H1 (cell line): ENCODE data around the gene MIPOL1. TPM values are rescaled to one million over a fixed set of nuclear protein-coding genes. Genes with fewer than 3 reads are reported as not detected.

Experiments used
- CTCF ChIA-PET: fragments of 300-600 bp; sonication (Branson Sonifier 250); formaldehyde crosslinking; loops from one replicate; lab custom pipeline; 2021; ENCODE audit not compliant: partially characterized antibody; lab: Charles Lee
- POLR2A ChIA-PET: fragments of 300-600 bp; sonication (Branson Sonifier 250); formaldehyde crosslinking; loops from one replicate; lab custom pipeline; 2021; ENCODE audit warnings: inconsistent platforms; ENCODE audit not compliant: partially characterized antibody; lab: Charles Lee
- DNase-seq, 2 experiments: peaks; one replicate each; pipeline versions ENCODE4 v3.0.0 to v3.0.0-alpha.2; 2010 to 2022; ENCODE audit warnings: low spot score in 2 of 2, low read depth in 1 of 2, mixed read lengths in 1 of 2
- FAIRE-seq: peaks from 2 replicates; lab custom pipeline; 2011; peaks lifted over from hg19 to GRCh38; lab: Jason Lieb, UNC
- H2AFZ ChIP-seq: 2 replicates; pipeline ENCODE4 v1.8.1; 2012; ENCODE audit warnings: low read length, inconsistent platforms
- H2AK5ac ChIP-seq: 2 replicates; pipeline ENCODE4 v1.6.1; 2013; ENCODE audit warnings: low read depth, low read length
- H2BK120ac ChIP-seq: replicated peaks from 2 replicates; pipeline ENCODE3; 2013; ENCODE audit warnings: low read depth, low read length, inconsistent platforms
- H2BK12ac ChIP-seq: 2 replicates; pipeline ENCODE4 v1.6.1; 2013; ENCODE audit warnings: low read depth, low read length
- H2BK15ac ChIP-seq: 2 replicates; pipeline ENCODE4 v1.6.1; 2013; ENCODE audit warnings: low read length
- H2BK20ac ChIP-seq: 2 replicates; pipeline ENCODE4 v1.6.1; 2013; ENCODE audit warnings: low read length
- H2BK5ac ChIP-seq: 2 replicates; pipeline ENCODE4 v1.6.1; 2013; ENCODE audit warnings: low read depth, low read length
- H3K14ac ChIP-seq: 2 replicates; pipeline ENCODE4 v1.6.1; 2013; ENCODE audit warnings: inconsistent platforms; ENCODE audit not compliant: insufficient read length
- H3K18ac ChIP-seq: 2 replicates; pipeline ENCODE4 v1.6.1; 2013; ENCODE audit warnings: low read length; ENCODE audit errors: extremely low read depth
- H3K23ac ChIP-seq: 2 replicates; pipeline ENCODE4 v1.6.1; 2013; ENCODE audit warnings: inconsistent platforms; ENCODE audit not compliant: insufficient read length
- H3K23me2 ChIP-seq: 2 replicates; pipeline ENCODE4 v1.6.1; 2013; ENCODE audit warnings: low read depth, low read length
- H3K27ac ChIP-seq: 2 replicates; pipeline ENCODE4 v1.6.1; 2011; ENCODE audit warnings: low read depth, low read length, inconsistent platforms
- H3K27me3 ChIP-seq, 4 experiments: replicated peaks in 1 of 4; 1 replicate in 1 of 4; 2 replicates in 3 of 4; pipeline versions ENCODE4 v1.6.1 to v1.8.1; 2011 to 2013; ENCODE audit warnings: low read length in 3 of 4, mild to moderate bottlenecking in 3 of 4, inconsistent platforms in 2 of 4, mixed read lengths in 2 of 4, moderate library complexity in 1 of 4; ENCODE audit not compliant: control insufficient read depth in 3 of 4, insufficient read depth in 3 of 4; ENCODE audit errors: extremely low read depth in 1 of 4
- H3K36me3 ChIP-seq, 4 experiments: 2 replicates each; pipeline versions ENCODE4 v1.6.1 to v1.8.1; 2011 to 2013; ENCODE audit warnings: mild to moderate bottlenecking in 4 of 4, low read length in 3 of 4, moderate library complexity in 2 of 4, control low read depth in 1 of 4, inconsistent platforms in 1 of 4; ENCODE audit not compliant: insufficient read depth in 4 of 4, control insufficient read depth in 2 of 4
- H3K4ac ChIP-seq: replicated peaks from 2 replicates; pipeline ENCODE3; 2013; ENCODE audit warnings: low read length, low read depth, mixed read lengths, inconsistent platforms; ENCODE audit not compliant: insufficient read length
- H3K4me1 ChIP-seq, 4 experiments: replicated peaks in 1 of 4; 1 replicate in 1 of 4; 2 replicates in 3 of 4; pipeline versions ENCODE4 v1.6.1 to v1.8.1; 2011 to 2013; ENCODE audit warnings: low read length in 3 of 4, inconsistent platforms in 2 of 4, mixed read lengths in 1 of 4; ENCODE audit not compliant: insufficient read depth in 4 of 4, control insufficient read depth in 3 of 4
- H3K4me2 ChIP-seq, 2 experiments: 2 replicates each; pipeline versions ENCODE4 v1.6.1 to v1.8.1; 2011 to 2013; ENCODE audit warnings: low read depth in 2 of 2, low read length in 2 of 2, control low read depth in 1 of 2, inconsistent platforms in 1 of 2, mild to moderate bottlenecking in 1 of 2; ENCODE audit not compliant: insufficient read depth in 1 of 2
- H3K4me3 ChIP-seq, 4 experiments: fragments of 200-600, 300-600 bp in 1 of 4; sonication (generic), shearing (Covaris generic), sonication (Bioruptor Twin) in 1 of 4; 2 replicates each; pipeline versions ENCODE4 v1.5.1 to v1.8.1; 2011 to 2016; ENCODE audit warnings: low read length in 4 of 4, low read depth in 3 of 4, control low read depth in 2 of 4, inconsistent platforms in 2 of 4, mild to moderate bottlenecking in 2 of 4, mixed read lengths in 1 of 4, moderate library complexity in 1 of 4; ENCODE audit not compliant: insufficient read depth in 2 of 4; ENCODE audit errors: extremely low read depth in 1 of 4
- H3K56ac ChIP-seq: replicated peaks from 2 replicates; pipeline ENCODE3; 2013; ENCODE audit warnings: low read depth, mild to moderate bottlenecking, mixed read lengths, low read length, inconsistent platforms; ENCODE audit not compliant: insufficient read length
- H3K79me1 ChIP-seq: 2 replicates; pipeline ENCODE4 v1.6.1; 2013; ENCODE audit warnings: low read depth, low read length, control low read depth
- H3K79me2 ChIP-seq, 2 experiments: 2 replicates each; pipeline versions ENCODE4 v1.6.1 to v1.8.1; 2012 to 2013; ENCODE audit warnings: low read length in 2 of 2, mild to moderate bottlenecking in 2 of 2, inconsistent platforms in 1 of 2; ENCODE audit not compliant: insufficient read depth in 2 of 2, control insufficient read depth in 1 of 2
- H3K9ac ChIP-seq, 4 experiments: replicated peaks in 1 of 4; 1 replicate in 1 of 4; 2 replicates in 3 of 4; pipeline versions ENCODE4 v1.6.1 to v1.8.1; 2011 to 2013; ENCODE audit warnings: low read depth in 3 of 4, low read length in 3 of 4, control low read depth in 2 of 4, mild to moderate bottlenecking in 2 of 4, moderate library complexity in 2 of 4, inconsistent platforms in 1 of 4; ENCODE audit errors: extremely low read depth in 1 of 4
- H3K9me3 ChIP-seq, 2 experiments: 2 replicates each; pipeline versions ENCODE4 v1.6.1 to v1.8.1; 2012 to 2013; ENCODE audit warnings: mild to moderate bottlenecking in 2 of 2, moderate library complexity in 2 of 2, control low read depth in 1 of 2, inconsistent platforms in 1 of 2, low read depth in 1 of 2, low read length in 1 of 2, mixed read lengths in 1 of 2; ENCODE audit not compliant: insufficient read depth in 2 of 2
- H4K20me1 ChIP-seq, 2 experiments: replicated peaks in 1 of 2; 2 replicates each; pipeline versions ENCODE3 to v1.8.1; 2011 to 2013; ENCODE audit warnings: inconsistent platforms in 2 of 2, low read length in 2 of 2, mild to moderate bottlenecking in 1 of 2; ENCODE audit not compliant: insufficient read depth in 2 of 2, control insufficient read depth in 1 of 2
- H4K5ac ChIP-seq: 2 replicates; pipeline ENCODE4 v1.6.1; 2013; ENCODE audit warnings: low read length, low read depth, mixed read lengths, inconsistent platforms; ENCODE audit not compliant: insufficient read length
- H4K8ac ChIP-seq: 2 replicates; pipeline ENCODE4 v1.8.0; 2013; ENCODE audit warnings: mild to moderate bottlenecking, moderate library complexity, low read length, inconsistent platforms; ENCODE audit not compliant: insufficient read depth; ENCODE audit errors: extremely low read depth
- H4K91ac ChIP-seq: replicated peaks from 2 replicates; pipeline ENCODE3; 2013; ENCODE audit warnings: low read length, mixed read lengths, inconsistent platforms; ENCODE audit not compliant: insufficient read length
- CBX5 ChIP-seq: fragments of 300-800, 300-1000 bp; sonication (generic); IDR thresholded peaks from 2 replicates; pipeline ENCODE4 v1.7.1; 2016; ENCODE audit warnings: antibody characterized with exemption, low read length, low read depth
- CTCF ChIP-seq, 3 experiments: IDR thresholded peaks; 1 replicate in 2 of 3; 2 replicates in 1 of 3; pipeline versions ENCODE4 v1.5.1 to v1.6.1; 2011; ENCODE audit warnings: low read length in 3 of 3, mild to moderate bottlenecking in 3 of 3, inconsistent platforms in 2 of 3, low read depth in 1 of 3, moderate library complexity in 1 of 3; ENCODE audit not compliant: insufficient read depth in 1 of 3; ENCODE audit errors: control extremely low read depth in 1 of 3
- HDAC6 ChIP-seq: IDR thresholded peaks from one replicate; pipeline ENCODE4 v1.7.1; 2012; ENCODE audit warnings: low read depth, mild to moderate bottlenecking, inconsistent platforms, low read length, moderate library complexity
- NANOG ChIP-seq: IDR thresholded peaks from 2 replicates; pipeline ENCODE4 v1.6.1; 2011; ENCODE audit warnings: low read length, low read depth, mild to moderate bottlenecking, inconsistent platforms; ENCODE audit not compliant: insufficient read depth, poor library complexity, severe bottlenecking
- POLR2A ChIP-seq, 2 experiments: IDR thresholded peaks; 1 replicate in 1 of 2; 2 replicates in 1 of 2; pipeline ENCODE4 v1.6.1; 2011; ENCODE audit warnings: low read depth in 2 of 2, low read length in 2 of 2, mild to moderate bottlenecking in 2 of 2; ENCODE audit errors: control extremely low read depth in 1 of 2
- SUZ12 ChIP-seq: fragments of 200-600 bp; sonication (generic); IDR thresholded peaks from 2 replicates; pipeline ENCODE4 v1.6.1; 2012; ENCODE audit warnings: mild to moderate bottlenecking, inconsistent platforms, low read length, moderate library complexity, mixed read lengths
- WGBS, 2 experiments: shearing (Covaris generic) in 1 of 2; methylation state at CpG; one replicate each; pipeline versions ENCODE4 v1.1.6 to v1.1.7; 2013 to 2015; ENCODE audit warnings: low lambda C conversion rate in 2 of 2, mixed read lengths in 2 of 2, inconsistent platforms in 1 of 2, low coverage in 1 of 2, missing lambda C conversion rate in 1 of 2; ENCODE audit not compliant: insufficient replicate concordance in 2 of 2, insufficient coverage in 1 of 2, insufficient read length in 1 of 2; ENCODE audit errors: extremely low coverage in 1 of 2, missing lambda C conversion rate in 1 of 2; 5-methylcytosine and 5-hydroxymethylcytosine counted together
- polyA plus RNA-seq, 7 experiments: library from polyadenylated mRNA; depleted of rRNA in 3 of 7; stranded (reverse) in 5 of 7; unstranded in 2 of 7; fragments of >200 nt in 5 of 7; fragments of 200-250 nt in 2 of 7; gene quantifications; 1 replicate in 5 of 7; 2 replicates in 1 of 7; 4 replicates in 1 of 7; pipeline versions ENCODE4 v1.2.1 to v1.2.3, GENCODE V29; 2011 to 2013; ENCODE audit warnings: missing spikeins in 2 of 7, mixed read lengths in 2 of 7
- total RNA-seq: library from RNA; stranded (reverse); fragmentation: NEBNext Ultra II Directional; extraction: Animal tissue kit (Norgen Biotek cat#: 25700); gene quantifications from 2 replicates; pipeline ENCODE4 v1.2.1, GENCODE V29; 2021

MIPOL1 gene
- total and polyA plus RNA-seq, 2 of the 8 experiments (the other 6 are each of a cell fraction or from before 2014, with no cell fraction given) = 2.8 to 23.9 TPM

- no peak overlapping the region for H2BK12ac ChIP-seq
- ChIA-PET CTCF (no interaction called here), POLR2A (no interaction called here)
- FAIRE-seq (no peak), DNase-seq (no peak)
- no peak overlapping the region for H3K56ac ChIP-seq
- no peaks in the 10 kb centered on the region for H3K23me2 ChIP-seq
- no peak overlapping the region for H2BK15ac ChIP-seq
- no peak overlapping the region for H3K14ac ChIP-seq
- H2BK120ac ChIP-seq = no peak overlapping the region
- H3K9me3 ChIP-seq = no peaks in the 10 kb centered on the region
- no peak overlapping the region for H3K18ac ChIP-seq
- H3K4ac ChIP-seq = no peak overlapping the region
- H4K20me1 ChIP-seq = no peaks in the 10 kb centered on the region
- H3K27me3 ChIP-seq = no peaks in the 10 kb centered on the region
- no peaks in the 10 kb centered on the region; a peak in 1 of 8 replicates for H3K36me3 ChIP-seq
- H2BK5ac ChIP-seq = no peak overlapping the region
- WGBS, 2 experiments = 85% methylated on average over 2 of the region's 2 CpGs; no CpG with 5 or more reads in 1 of the 2 experiments
- no peaks in the 10 kb centered on the region for H3K4me1 ChIP-seq
- H3K4me2 ChIP-seq = no peak overlapping the region
- no peak overlapping the region for H4K5ac ChIP-seq
- H3K79me2 ChIP-seq = no peaks in the 10 kb centered on the region
- no peak overlapping the region for H3K27ac ChIP-seq
- H2BK20ac ChIP-seq = no peak overlapping the region
- no peak overlapping the region for H4K91ac ChIP-seq
- H3K79me1 ChIP-seq = no peaks in the 10 kb centered on the region
- no peak overlapping the region for H2AK5ac ChIP-seq
- no peak overlapping the region for H4K8ac ChIP-seq
- H3K23ac ChIP-seq = no peak overlapping the region
- no peak for TF ChIP-seq CBX5
- no peak for TF ChIP-seq SUZ12
- no peak for TF ChIP-seq POLR2A (IDR thresholded peaks at IDR 0.05; ENCODE audit: control extremely low read depth in 1 of 2, low read depth in 2 of 2, low read length in 2 of 2)
- no peak for TF ChIP-seq NANOG
- TF ChIP-seq HDAC6 = no peak
- TF ChIP-seq CTCF (IDR thresholded peaks at IDR 0.05; ENCODE audit: control extremely low read depth in 1 of 3, insufficient read depth in 1 of 3, low read depth in 1 of 3, low read length in 3 of 3) = no peak
- H3K4me3 ChIP-seq = no peak overlapping the region
- H2AFZ ChIP-seq = no peak overlapping the region
- no peak overlapping the region for H3K9ac ChIP-seq
Observed at GRCh38 chr14:37420622-37421021, 222.9 kb downstream of the MIPOL1 start.
